PFSK-1 (cell line): ENCODE results near the gene SSMEM1.

Experiments used
- POLR2AphosphoS5 ChIP-seq: IDR thresholded peaks from 2 replicates; pipeline ENCODE4 v1.6.1; 2012; ENCODE audit warnings: low read depth, mild to moderate bottlenecking, control low read depth, low read length, moderate library complexity
- REST ChIP-seq, 2 experiments: IDR thresholded peaks; 2 replicates each; pipeline versions ENCODE4 v1.6.1 to v1.8.0; 2011 to 2012; ENCODE audit warnings: low read depth in 2 of 2, low read length in 2 of 2, control low read depth in 1 of 2, inconsistent platforms in 1 of 2, mild to moderate bottlenecking in 1 of 2, moderate library complexity in 1 of 2; ENCODE audit not compliant: insufficient read depth in 1 of 2
- SIN3A ChIP-seq: IDR thresholded peaks from 2 replicates; pipeline ENCODE4 v1.6.1; 2012; ENCODE audit warnings: mild to moderate bottlenecking, low read length, moderate library complexity, borderline replicate concordance; ENCODE audit not compliant: insufficient read depth

GRCh38 chr7:130162196-130162595 is 45.5 kb upstream of the SSMEM1 start:
- no peak for TF ChIP-seq SIN3A
- TF ChIP-seq POLR2AphosphoS5 = no peak
- no peak for TF ChIP-seq REST (IDR thresholded peaks at IDR 0.05; ENCODE audit: insufficient read depth in 1 of 2, low read depth in 2 of 2, low read length in 2 of 2)
